ENCODE results near the gene VPS13D. TPM values are rescaled to one million over a fixed set of nuclear protein-coding genes. Genes with fewer than 3 reads are reported as not detected.
A peak's percentile ranks its signal among the peaks of the same experiment; 100 is the strongest.

The VPS13D gene
- total RNA-seq (2012; rRNA removed): 16.3 and 18.1 TPM in 2 replicates
- 8.1 and 9.0 TPM in 2 replicates for polyA plus RNA-seq (2012; rRNA removed)
- 5.3 and 6.3 TPM in 2 replicates for polyA plus RNA-seq (2012; cell fraction: cytosol; rRNA removed)
- 8.3 and 19.1 TPM in 2 replicates for polyA plus RNA-seq (2012; cell fraction: nucleus; rRNA removed; ENCODE audit: low replicate concordance)
- percentile 83 among the genes with signal in this experiment for Bru-seq, nascent RNA
- BruChase-seq, experiment 1, labeled RNA remaining after a 6-hour chase: percentile 77 among the genes with signal in this experiment
- percentile 80 among the genes with signal in this experiment for BruChase-seq, experiment 2, labeled RNA remaining after a 2-hour chase
- long read RNA-seq, partial matches to known transcripts: 8 of 11 reads
- long read RNA-seq, other reads (novel, unspliced or antisense): 3 of 11 reads

GRCh38 chr1:12229835-12230548, at the start of gene VPS13D:
Gene VPS13D (plus strand): TSS chr1:12230030. CDS start chr1:12234267, 4,237 bp downstream.
- intact Hi-C loops (cut with micrococcal nuclease) (no loop called here), dilution Hi-C loops (cut with HindIII; ENCODE audit: low sequenced_read_pairs, unreplicated experiment) (no loop called here), in situ Hi-C loops (cut with MboI; ENCODE audit: low sequenced_read_pairs) (no loop called here)
- peak within 1 kb of the TSS; percentile 31; the same call in 1 of the 2 replicates for H3K23ac ChIP-seq (ENCODE audit: low read depth, low read length)
- peaks cover 7 to 28% of the 10 kb centered on the region in 2 experiments for H3K79me1 ChIP-seq (ENCODE audit: low read depth in 1 of 2, low read length in 2 of 2)
- H4K20me1 ChIP-seq (ENCODE audit: insufficient read depth, low read length): peaks cover 20% of the 10 kb centered on the region; the same call in 1 of the 2 replicates
- no peaks in the 10 kb centered on the region; the same call in 1 of the 2 replicates for H3K27me3 ChIP-seq (ENCODE audit: control insufficient read depth, insufficient read depth, low read length)
- peak; percentile 97 for ATAC-seq (ENCODE audit: low read depth)
- H3K56ac ChIP-seq (ENCODE audit: extremely low read depth, insufficient read depth, low read length): no peak within 1 kb of the TSS; the same call in 1 of the 2 replicates
- peak within 1 kb of the TSS; percentile 33 to 89; a peak in 2 of 4 replicates for H4K8ac ChIP-seq (ENCODE audit: low read depth in 2 of 2, low read length in 2 of 2)
- 0% methylated on average over 27 of the region's 77 CpGs; no CpG with 5 or more reads in 1 of the 2 experiments for WGBS, 2 experiments (ENCODE audit: extremely low coverage in 2 of 2, insufficient read length in 1 of 2)
- no peaks in the 10 kb centered on the region for H3K9me3 ChIP-seq (ENCODE audit: control insufficient read depth, insufficient read depth, low read length)
- H4K5ac ChIP-seq (ENCODE audit: low read depth, low read length): peak within 1 kb of the TSS; percentile 5; the same call in 1 of the 2 replicates
- H4K91ac ChIP-seq (ENCODE audit: insufficient read depth, low read depth, low read length): no peak within 1 kb of the TSS
- no peak within 1 kb of the TSS for H2BK20ac ChIP-seq (ENCODE audit: low read depth, low read length)
- peak within 1 kb of the TSS; percentile 87 for H3K9ac ChIP-seq (ENCODE audit: low read depth, low read length)
- H3K4ac ChIP-seq (ENCODE audit: low read depth, low read length): peak within 1 kb of the TSS; percentile 28; the same call in 1 of the 2 replicates
- ChIA-PET CTCF (no interaction called here), POLR2A (ENCODE audit: unreplicated experiment) (no interaction called here)
- BruUV-seq (replicated peaks): no TSS peak
- H3K14ac ChIP-seq (replicated peaks; ENCODE audit: low read depth, low read length): no peak within 1 kb of the TSS; the same call in none of the 2 replicates
- H3K4me3 ChIP-seq (ENCODE audit: insufficient read depth, low read depth, low read length): peak within 1 kb of the TSS; percentile 92
- DNase-seq: peak; percentile 67
- H3K9me1 ChIP-seq (ENCODE audit: insufficient read depth, low read length): peaks cover 4% of the 10 kb centered on the region; the same call in 1 of the 2 replicates
- H3K36me3 ChIP-seq (ENCODE audit: control insufficient read depth, insufficient read depth, low read length): peaks cover under 1% of the 10 kb centered on the region; the same call in 1 of the 2 replicates
- peak within 1 kb of the TSS; percentile 95 for H3K4me2 ChIP-seq (ENCODE audit: low read depth, low read length)
- peaks cover 3% of the 10 kb centered on the region for H3K4me1 ChIP-seq (ENCODE audit: control insufficient read depth, insufficient read depth, low read length)
- peak within 1 kb of the TSS; percentile 24 for H3K27ac ChIP-seq (ENCODE audit: insufficient read depth, low read length)
- no peak within 1 kb of the TSS for H2BK15ac ChIP-seq (ENCODE audit: low read depth, low read length)
- H2AFZ ChIP-seq (replicated peaks; ENCODE audit: low read length, poor library complexity): peak within 1 kb of the TSS; percentile 93
- H2AK9ac ChIP-seq (replicated peaks; ENCODE audit: low read depth, low read length, poor library complexity): peak within 1 kb of the TSS; percentile 95
- H2BK120ac ChIP-seq (ENCODE audit: low read depth, low read length): no peak within 1 kb of the TSS
- peak within 1 kb of the TSS; percentile 3 for H2BK5ac ChIP-seq (ENCODE audit: low read depth, low read length, poor library complexity, severe bottlenecking)
- no peak within 1 kb of the TSS for H3K18ac ChIP-seq (ENCODE audit: low read depth, low read length)
- peak within 1 kb of the TSS; percentile 49; the same call in 1 of the 2 replicates for H2AK5ac ChIP-seq (ENCODE audit: low read depth, low read length)
- TF ChIP-seq RCOR1 (IDR thresholded peaks at IDR 0.05; ENCODE audit: insufficient replicate concordance, low read length) (no peak), USF2 (IDR thresholded peaks at IDR 0.05; ENCODE audit: low read depth, low read length) (0 out of 2 replicates have a peak, but pooled peaks have one; percentile 8), SMC3 (IDR thresholded peaks at IDR 0.05; ENCODE audit: low read depth, low read length) (peak; percentile 59), RAD21 (IDR thresholded peaks at IDR 0.05; ENCODE audit: low read length) (peak; percentile 42), RFX5 (IDR thresholded peaks at IDR 0.05; ENCODE audit: low read depth, low read length) (no peak), NFE2L2 (IDR thresholded peaks at IDR 0.05; ENCODE audit: low read depth, low read length) (no peak), CHD1 (IDR thresholded peaks at IDR 0.05; ENCODE audit: low read depth, low read length) (no peak), CTCF (conservative IDR thresholded peaks at IDR 0.05; ENCODE audit: low read depth, low read length) (peak; percentile 99), CEBPB (IDR thresholded peaks at IDR 0.05; ENCODE audit: low read depth, low read length) (no peak), POLR2A (IDR thresholded peaks at IDR 0.05; ENCODE audit: low read depth, low read length) (peak; percentile 26; the same call in 1 of the 2 replicates), BHLHE40 (IDR thresholded peaks at IDR 0.05; ENCODE audit: low read depth, low read length) (peak; percentile 3; the same call in 1 of the 2 replicates), ELK1 (IDR thresholded peaks at IDR 0.05; ENCODE audit: borderline replicate concordance, low read depth, low read length) (no peak)
